ENCODE results near the gene KRTAP29-1. TPM values are rescaled to one million over a fixed set of nuclear protein-coding genes. Genes with fewer than 3 reads are reported as not detected.

Gene KRTAP29-1
- total and polyA plus RNA-seq, 9 donors, result not detected

DNA sequence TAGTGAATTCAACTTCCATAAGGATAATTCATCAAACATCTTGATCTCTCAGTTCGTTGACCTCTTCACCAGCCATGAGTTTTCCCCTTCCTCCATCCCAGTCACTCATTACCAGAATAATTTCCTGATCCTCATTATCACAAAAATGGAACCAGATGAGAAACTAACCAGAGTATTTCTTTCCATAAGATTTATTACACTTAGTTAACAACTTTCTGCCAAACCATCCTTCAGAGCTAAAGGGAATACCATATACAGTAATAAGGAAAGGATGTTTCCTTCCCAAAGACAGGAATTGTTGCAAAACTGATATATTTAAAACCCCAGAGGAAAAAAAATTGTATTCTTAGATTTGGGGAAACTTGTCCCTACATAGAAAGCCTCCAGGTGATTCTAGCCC, 8.6 kb downstream of the KRTAP29-1 start:
- intact Hi-C loops (cut with DNase I), result no loop called here
- H3K36me3 ChIP-seq, result no peaks in the 10 kb centered on the region
- WGBS, 3 donors, result 83 to 89% (median 88%) methylated on average over 1 of the region's 1 CpG

GRCh38 chr17:41287050-41287449, 15.6 kb downstream of the KRTAP29-1 start:
- WGBS, 3 donors, result 83 to 85% (median 85%) methylated on average over 3 of the region's 3 CpGs

More for the DNA sequence above, 8.6 kb downstream of the KRTAP29-1 start:
- TF ChIP-seq CTCF (IDR thresholded peaks at IDR 0.05) (no peak), POLR2A (IDR thresholded peaks at IDR 0.05) (no peak), EP300 (IDR thresholded peaks at IDR 0.05) (no peak)
- H3K27ac ChIP-seq, result no peak overlapping the region
- no peak overlapping the region for H3K4me3 ChIP-seq
- H3K27me3 ChIP-seq, result no peaks in the 10 kb centered on the region
- no peaks in the 10 kb centered on the region for H3K4me1 ChIP-seq (ENCODE audit: insufficient read depth)
- no peak for DNase-seq
- H3K9me3 ChIP-seq, result no peaks in the 10 kb centered on the region

GRCh38 chr17:41284546-41284945, 18.1 kb downstream of the KRTAP29-1 start:
- no peaks in the 10 kb centered on the region for H3K36me3 ChIP-seq
- WGBS, 3 donors, result 53 to 56% (median 55%) methylated on average over 2 of the region's 2 CpGs
- intact Hi-C loops (cut with DNase I), result no loop called here

More at GRCh38 chr17:41287050-41287449, 15.6 kb downstream of the KRTAP29-1 start:
- Histone ChIP-seq H3K27ac (no peak overlapping the region), H3K4me1 (ENCODE audit: insufficient read depth) (no peaks in the 10 kb centered on the region), H3K27me3 (no peaks in the 10 kb centered on the region), H3K9me3 (no peaks in the 10 kb centered on the region), H3K4me3 (no peak overlapping the region), H3K36me3 (no peaks in the 10 kb centered on the region)
- no peak for DNase-seq
- TF ChIP-seq EP300 (IDR thresholded peaks at IDR 0.05), result no peak
- TF ChIP-seq CTCF (IDR thresholded peaks at IDR 0.05), result no peak
- no peak for TF ChIP-seq POLR2A (IDR thresholded peaks at IDR 0.05)
- intact Hi-C loops (cut with DNase I), result no loop called here

DNA sequence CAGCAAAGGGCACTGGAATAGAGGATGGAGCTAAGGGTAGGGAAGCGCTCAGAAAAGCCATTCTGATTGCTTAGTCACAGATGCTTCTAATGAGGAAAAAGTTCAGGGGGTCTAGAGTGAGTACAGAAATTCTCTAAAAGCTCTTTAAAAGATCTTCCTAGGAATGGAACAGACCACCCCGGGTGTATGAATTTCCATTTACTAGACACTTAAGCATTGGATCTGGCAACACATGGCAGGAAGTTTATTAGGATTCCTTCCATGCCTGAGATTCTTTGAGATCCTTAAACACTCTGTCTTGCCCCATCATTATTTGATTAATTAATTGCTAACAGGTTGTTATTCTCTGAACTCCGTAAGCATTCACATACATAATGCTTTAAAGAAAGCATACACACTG, 18.6 kb downstream of the KRTAP29-1 start:
- Histone ChIP-seq H3K4me3 (no peak overlapping the region), H3K9me3 (no peaks in the 10 kb centered on the region), H3K36me3 (no peaks in the 10 kb centered on the region), H3K4me1 (ENCODE audit: insufficient read depth) (no peaks in the 10 kb centered on the region), H3K27ac (no peak overlapping the region), H3K27me3 (no peaks in the 10 kb centered on the region)
- 22 to 33% (median 23%) methylated on average over 3 of the region's 3 CpGs for WGBS, 3 donors
- TF ChIP-seq CTCF (IDR thresholded peaks at IDR 0.05) (no peak), EP300 (IDR thresholded peaks at IDR 0.05) (no peak), POLR2A (IDR thresholded peaks at IDR 0.05) (no peak)
- DNase-seq, result no peak
- intact Hi-C loops (cut with DNase I), result no loop called here

More at GRCh38 chr17:41284546-41284945, 18.1 kb downstream of the KRTAP29-1 start:
- no peak for DNase-seq
- Histone ChIP-seq H3K4me1 (ENCODE audit: insufficient read depth) (no peaks in the 10 kb centered on the region), H3K27ac (no peak overlapping the region), H3K9me3 (no peaks in the 10 kb centered on the region), H3K27me3 (no peaks in the 10 kb centered on the region), H3K4me3 (no peak overlapping the region)
- TF ChIP-seq CTCF (IDR thresholded peaks at IDR 0.05), result no peak
- TF ChIP-seq EP300 (IDR thresholded peaks at IDR 0.05), result no peak

All from ovary (tissue), 9 donors.